Tibial nerve (tissue), 4 donors: ENCODE data around the gene FAM83E. TPM values are rescaled to one million over a fixed set of nuclear protein-coding genes. Genes with fewer than 3 reads are reported as not detected.

Experiments used
- DNase-seq, 2 donors: peaks; one replicate each; pipeline ENCODE4 v3.0.0-alpha.2; 2019; ENCODE audit warnings: low spot score in 2 of 2
- H3K27ac ChIP-seq, 4 donors: fragments of 200-600 bp; sonication (generic) in 3 of 4; one replicate each; pipeline ENCODE4 v1.5.1; 2017 to 2019; ENCODE audit warnings: mild to moderate bottlenecking in 1 of 4
- H3K27me3 ChIP-seq, 2 donors: fragments of 200-600 bp; sonication (generic) in 1 of 2; one replicate each; pipeline versions ENCODE4 v1.5.1 to v1.6.0; 2017 to 2019
- H3K36me3 ChIP-seq, 3 donors: fragments of 200-600 bp; sonication (generic); one replicate each; pipeline ENCODE4 v1.5.1; 2018 to 2019
- H3K4me1 ChIP-seq, 4 donors: fragments of 200-600 bp; sonication (generic) in 3 of 4; one replicate each; pipeline ENCODE4 v1.5.1; 2017 to 2019
- H3K4me3 ChIP-seq, 4 donors: fragments of 200-600 bp; sonication (generic) in 3 of 4; one replicate each; pipeline ENCODE4 v1.5.1; 2017 to 2019; ENCODE audit warnings: mild to moderate bottlenecking in 1 of 4, moderate library complexity in 1 of 4
- H3K9me3 ChIP-seq, 4 donors: fragments of 200-600 bp; sonication (generic) in 3 of 4; one replicate each; pipeline ENCODE4 v1.5.1; 2017 to 2019
- EP300 ChIP-seq, 2 donors: sonication (generic); formaldehyde crosslinking; IDR thresholded peaks; one replicate each; pipeline ENCODE4 v1.6.1; 2017; ENCODE audit warnings: antibody characterized with exemption in 2 of 2, mild to moderate bottlenecking in 1 of 2
- POLR2A ChIP-seq, 2 donors: fragments of 450-650 bp; IDR thresholded peaks; one replicate each; pipeline ENCODE4 v1.6.1; 2017; ENCODE audit warnings: antibody characterized with exemption in 2 of 2, mild to moderate bottlenecking in 2 of 2, moderate library complexity in 2 of 2
- WGBS, 2 donors: methylation state at CpG; one replicate each; pipeline ENCODE4 v1.1.5; 2018; 5-methylcytosine and 5-hydroxymethylcytosine counted together
- total RNA-seq, 4 donors: library from RNA; depleted of rRNA; stranded (reverse); fragments of >200 nt; gene quantifications; one replicate each; pipeline ENCODE4 v1.1.0, GENCODE V29; 2016
- TF ChIP-seq, protein P1 (sequence below), 5 experiments: fragments of 200-600 bp in 3 of 5; fragments of 450-650 bp in 2 of 5; sonication (generic) in 3 of 5; IDR thresholded peaks; one replicate each; pipeline ENCODE4 v1.5.1; 2016 to 2019; ENCODE audit warnings: antibody characterized with exemption in 5 of 5, mild to moderate bottlenecking in 3 of 5, moderate library complexity in 2 of 5

The FAM83E gene
- total RNA-seq, 4 donors from 2014 or later: not detected

DNA sequence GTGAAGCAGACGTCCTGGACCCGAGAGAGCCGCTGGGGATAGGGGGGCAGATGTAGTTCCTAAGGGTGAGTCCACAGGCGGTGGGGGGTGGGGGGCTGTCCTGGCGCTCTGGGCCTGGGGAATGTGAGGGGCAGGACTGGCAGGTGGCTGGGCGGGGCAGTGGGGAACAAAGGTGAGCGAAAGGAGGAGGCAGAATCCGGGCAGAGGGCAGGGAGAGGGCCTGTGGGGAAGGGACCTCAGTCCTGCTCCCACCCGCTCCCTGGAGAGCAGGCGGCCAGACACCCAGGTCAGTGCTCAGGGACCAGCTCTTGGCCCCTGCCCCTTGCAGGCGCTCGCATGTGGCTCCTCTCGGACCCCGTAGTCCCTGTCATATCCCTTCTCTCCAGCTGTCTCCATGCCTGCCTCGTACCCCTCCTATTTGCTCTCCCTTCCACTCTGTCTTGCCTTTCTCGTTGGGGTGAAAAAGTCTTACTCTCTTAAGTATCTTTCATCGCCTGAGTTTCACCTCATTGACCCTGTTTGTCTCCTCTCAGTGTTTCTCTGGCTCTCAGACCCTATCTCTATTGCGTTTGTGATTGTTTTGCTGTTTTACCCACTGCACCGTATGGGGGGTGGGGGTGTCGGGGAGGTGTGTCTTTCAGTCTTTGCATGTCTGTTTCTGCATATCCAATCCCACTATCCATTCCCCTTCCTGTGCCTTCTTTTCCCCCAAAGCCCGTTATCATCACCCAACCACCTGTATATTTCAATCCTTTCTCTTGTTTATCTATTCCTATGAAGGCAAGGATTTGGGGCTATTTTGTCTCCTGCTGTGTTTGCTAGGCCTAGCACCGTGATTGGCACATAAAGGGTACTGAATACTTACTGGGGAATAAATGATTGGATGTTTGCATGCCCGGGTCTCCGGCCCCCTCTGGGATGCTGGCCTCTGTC is 10.2 kb upstream of the FAM83E start:
- H3K27me3 ChIP-seq: no peaks in the 10 kb centered on the region
- H3K27ac ChIP-seq: peak overlapping the region; percentile 68 to 94 (median 90)
- H3K9me3 ChIP-seq: no peaks in the 10 kb centered on the region
- WGBS, 2 donors: 56 to 58% methylated on average over 24 of the region's 24 CpGs
- TF ChIP-seq, protein P1, sequence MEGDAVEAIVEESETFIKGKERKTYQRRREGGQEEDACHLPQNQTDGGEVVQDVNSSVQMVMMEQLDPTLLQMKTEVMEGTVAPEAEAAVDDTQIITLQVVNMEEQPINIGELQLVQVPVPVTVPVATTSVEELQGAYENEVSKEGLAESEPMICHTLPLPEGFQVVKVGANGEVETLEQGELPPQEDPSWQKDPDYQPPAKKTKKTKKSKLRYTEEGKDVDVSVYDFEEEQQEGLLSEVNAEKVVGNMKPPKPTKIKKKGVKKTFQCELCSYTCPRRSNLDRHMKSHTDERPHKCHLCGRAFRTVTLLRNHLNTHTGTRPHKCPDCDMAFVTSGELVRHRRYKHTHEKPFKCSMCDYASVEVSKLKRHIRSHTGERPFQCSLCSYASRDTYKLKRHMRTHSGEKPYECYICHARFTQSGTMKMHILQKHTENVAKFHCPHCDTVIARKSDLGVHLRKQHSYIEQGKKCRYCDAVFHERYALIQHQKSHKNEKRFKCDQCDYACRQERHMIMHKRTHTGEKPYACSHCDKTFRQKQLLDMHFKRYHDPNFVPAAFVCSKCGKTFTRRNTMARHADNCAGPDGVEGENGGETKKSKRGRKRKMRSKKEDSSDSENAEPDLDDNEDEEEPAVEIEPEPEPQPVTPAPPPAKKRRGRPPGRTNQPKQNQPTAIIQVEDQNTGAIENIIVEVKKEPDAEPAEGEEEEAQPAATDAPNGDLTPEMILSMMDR (IDR thresholded peaks at IDR 0.05): no peak
- no peak for TF ChIP-seq POLR2A (IDR thresholded peaks at IDR 0.05)
- no peak for TF ChIP-seq EP300 (IDR thresholded peaks at IDR 0.05)
- peaks cover 0 to 67% (median 21%) of the 10 kb centered on the region in 4 donors for H3K4me1 ChIP-seq
- no peak for DNase-seq
- H3K36me3 ChIP-seq: peaks cover 0 to 54% (median 0%) of the 10 kb centered on the region in 3 donors
- H3K4me3 ChIP-seq: peak overlapping the region; percentile 40 to 58 (median 48)

DNA sequence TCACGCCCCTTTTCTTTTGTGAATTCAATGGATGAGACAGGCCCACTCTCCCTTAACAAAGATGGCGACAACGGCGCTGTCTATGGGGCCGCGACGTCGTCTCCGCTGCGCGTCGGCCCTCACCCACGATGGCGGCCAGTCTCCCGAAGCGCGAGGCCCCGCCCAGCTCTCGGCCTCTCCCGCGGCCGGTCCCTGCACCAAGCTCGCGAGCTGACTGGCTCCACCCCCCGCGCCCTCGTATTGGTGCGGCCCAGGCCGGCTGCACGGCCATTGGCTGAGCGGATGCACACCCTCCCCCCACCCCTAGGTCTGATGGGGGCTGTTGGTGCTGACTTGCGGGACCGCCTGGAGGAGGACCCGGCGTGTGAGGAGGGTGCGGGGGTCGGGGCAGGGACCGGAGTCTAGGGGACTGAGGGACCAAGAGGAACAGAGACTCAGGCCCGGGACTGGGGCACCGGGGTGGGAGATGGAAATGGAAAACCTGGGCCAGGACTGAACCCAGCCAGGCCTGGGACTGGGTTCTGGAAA is 9.3 kb upstream of the FAM83E start:
- peaks cover 0 to 44% (median 0%) of the 10 kb centered on the region in 3 donors for H3K36me3 ChIP-seq
- peak overlapping the region; percentile 40 to 58 (median 48) for H3K4me3 ChIP-seq
- TF ChIP-seq POLR2A (IDR thresholded peaks at IDR 0.05): peak in 1 of 2 donors; percentile 43
- TF ChIP-seq EP300 (IDR thresholded peaks at IDR 0.05): peak; percentile 67 to 68
- TF ChIP-seq, protein P1 (IDR thresholded peaks at IDR 0.05): peak in 1 of 5 experiments; percentile 28
- no peaks in the 10 kb centered on the region for H3K27me3 ChIP-seq
- 1 to 2% methylated on average over 39 to 40 of the region's 40 CpGs for WGBS, 2 donors
- peak overlapping the region; percentile 68 to 94 (median 90) for H3K27ac ChIP-seq
- H3K9me3 ChIP-seq: no peaks in the 10 kb centered on the region
- H3K4me1 ChIP-seq: peaks cover 0 to 65% (median 24%) of the 10 kb centered on the region in 4 donors
- DNase-seq: peak; percentile 92 to 97

DNA sequence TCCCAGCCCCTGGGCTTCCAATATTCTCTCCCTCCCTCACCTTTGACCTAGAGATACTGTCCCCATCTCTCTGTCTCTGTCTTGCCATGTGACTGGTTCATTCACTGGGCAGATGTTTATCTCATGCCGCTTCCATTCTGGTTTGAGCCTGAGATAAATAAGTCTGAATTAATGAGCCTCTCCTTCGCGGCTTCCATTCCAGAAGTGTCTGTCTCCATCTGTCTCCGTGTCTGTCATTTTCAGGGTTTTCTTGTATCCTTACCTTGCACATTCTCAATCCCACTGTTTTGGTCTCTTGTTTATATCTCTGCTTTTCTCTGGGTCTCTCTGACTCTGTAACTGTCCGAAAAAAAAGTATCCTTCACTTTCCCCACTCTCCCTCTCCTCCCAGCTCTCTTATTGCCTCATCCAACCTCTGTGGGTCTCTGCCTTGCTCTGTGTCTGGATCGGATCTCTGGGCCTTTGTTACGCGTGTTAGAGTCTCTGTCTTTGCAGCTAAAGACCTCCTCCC is 8.7 kb upstream of the FAM83E start:
- DNase-seq: no peak
- 14 to 18% methylated on average over 8 of the region's 8 CpGs for WGBS, 2 donors
- TF ChIP-seq, protein P1 (IDR thresholded peaks at IDR 0.05): no peak
- no peak for TF ChIP-seq EP300 (IDR thresholded peaks at IDR 0.05)
- no peak for TF ChIP-seq POLR2A (IDR thresholded peaks at IDR 0.05)
- peaks cover 0 to 59% (median 24%) of the 10 kb centered on the region in 4 donors for H3K4me1 ChIP-seq
- no peaks in the 10 kb centered on the region for H3K27me3 ChIP-seq
- H3K9me3 ChIP-seq: no peaks in the 10 kb centered on the region
- peak overlapping the region; percentile 40 to 58 (median 48) for H3K4me3 ChIP-seq
- peak overlapping the region; percentile 68 to 94 (median 90) for H3K27ac ChIP-seq
- H3K36me3 ChIP-seq: peaks cover 0 to 39% (median 0%) of the 10 kb centered on the region in 3 donors

DNA sequence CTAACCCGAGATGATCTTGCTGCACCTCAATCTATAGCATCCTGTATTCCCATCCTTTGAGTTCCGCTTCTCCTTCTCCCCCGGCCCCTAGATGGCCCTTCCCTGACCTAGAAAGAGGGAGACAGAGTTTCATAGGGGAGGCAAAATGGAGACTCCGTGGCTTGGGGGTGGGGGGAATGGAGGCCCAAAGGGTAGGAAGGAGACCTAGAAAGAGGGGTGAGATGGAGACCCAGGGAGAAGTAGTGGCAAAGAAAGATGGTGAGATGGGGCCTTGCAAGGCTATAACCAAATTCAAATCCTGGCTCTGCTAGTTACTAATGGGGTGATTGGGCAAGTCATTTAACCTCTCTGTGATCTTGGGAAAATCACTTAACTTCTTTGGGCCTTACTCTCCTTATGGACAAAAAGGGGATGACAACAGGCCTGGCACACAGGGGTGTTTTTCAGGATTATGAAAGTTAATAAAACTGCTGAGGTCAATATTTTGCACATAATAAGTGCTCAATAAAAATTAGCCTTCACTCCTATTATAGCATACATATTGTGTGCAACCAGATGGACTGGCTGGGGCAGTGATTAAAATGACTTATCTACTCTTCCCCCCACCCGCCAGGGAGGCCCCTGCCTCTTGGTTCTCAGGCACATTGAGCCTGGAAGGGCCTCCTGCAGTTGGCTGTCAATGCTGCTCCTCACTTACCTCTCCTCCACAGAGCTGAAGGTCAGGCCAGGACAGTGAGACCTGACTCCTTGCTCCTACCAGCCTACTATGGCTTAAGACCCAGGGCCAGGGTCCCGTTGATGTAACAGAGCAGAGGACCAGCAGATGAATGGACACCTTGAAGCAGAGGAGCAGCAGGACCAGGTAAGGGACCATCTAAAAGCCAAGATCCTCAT is 5.1 kb upstream of the FAM83E start:
- peaks cover 0 to 79% (median 38%) of the 10 kb centered on the region in 4 donors for H3K4me1 ChIP-seq
- H3K27ac ChIP-seq: peak overlapping the region; percentile 80 to 96 (median 92)
- 20 to 29% methylated on average over 5 to 6 of the region's 6 CpGs for WGBS, 2 donors
- H3K4me3 ChIP-seq: peak overlapping the region; percentile 56 to 95 (median 89)
- no peak for DNase-seq
- no peaks in the 10 kb centered on the region for H3K9me3 ChIP-seq
- H3K36me3 ChIP-seq: peaks cover 0 to 35% (median 13%) of the 10 kb centered on the region in 3 donors
- H3K27me3 ChIP-seq: no peaks in the 10 kb centered on the region
- TF ChIP-seq EP300 (IDR thresholded peaks at IDR 0.05): no peak
- TF ChIP-seq, protein P1 (IDR thresholded peaks at IDR 0.05): no peak
- TF ChIP-seq POLR2A (IDR thresholded peaks at IDR 0.05): no peak
